Ectodermal cell (in vitro differentiated cells): ENCODE results near the gene C1S.

Experiments
- H3K27ac ChIP-seq: 2 replicates; pipeline ENCODE4 v1.7.0; 2013; ENCODE audit warnings: mild to moderate bottlenecking, low read depth, low read length; ENCODE audit not compliant: insufficient read depth, poor library complexity, severe bottlenecking
- H3K27me3 ChIP-seq: 2 replicates; pipeline ENCODE4 v1.7.0; 2013; ENCODE audit warnings: mild to moderate bottlenecking, low read length; ENCODE audit not compliant: insufficient read depth, control insufficient read depth, poor library complexity, severe bottlenecking
- H3K36me3 ChIP-seq: one replicate; pipeline ENCODE4 v1.7.0; 2013; ENCODE audit warnings: low read length; ENCODE audit not compliant: control insufficient read depth, insufficient read depth
- H3K4me1 ChIP-seq: one replicate; pipeline ENCODE4 v1.7.0; 2013; ENCODE audit warnings: low read length; ENCODE audit not compliant: control insufficient read depth, insufficient read depth
- H3K4me3 ChIP-seq: 2 replicates; pipeline ENCODE4 v1.7.0; 2013; ENCODE audit warnings: low read depth, low read length, control low read depth; ENCODE audit not compliant: insufficient read depth
- H3K9me3 ChIP-seq: 2 replicates; pipeline ENCODE4 v1.7.0; 2013; ENCODE audit warnings: mild to moderate bottlenecking, low read length, moderate library complexity; ENCODE audit not compliant: control insufficient read depth
- WGBS, 2 experiments: methylation state at CpG; one replicate each; pipeline ENCODE4 v1.1.7; 2013; ENCODE audit warnings: missing lambda C conversion rate in 2 of 2; 5-methylcytosine and 5-hydroxymethylcytosine counted together

C1S gene

DNA sequence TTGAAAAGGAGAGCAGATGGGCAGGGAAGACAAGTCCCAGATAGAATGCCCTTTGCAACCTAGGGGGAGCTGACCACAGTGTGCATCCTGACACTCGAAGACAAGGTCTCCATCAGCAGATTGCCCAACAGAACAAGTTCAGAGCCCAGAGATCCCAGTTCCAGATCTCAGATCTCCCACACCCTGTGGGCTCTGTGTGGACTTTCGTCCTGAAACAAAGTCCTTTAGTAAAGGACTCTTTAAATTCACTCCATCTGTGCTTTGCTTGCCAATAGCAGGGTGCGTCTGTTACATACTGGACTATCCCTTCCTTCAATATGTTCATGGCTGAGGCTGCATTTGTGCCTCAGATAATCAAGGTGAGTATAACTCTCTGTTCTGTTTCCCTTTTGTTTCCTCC lies 57.2 kb downstream of the C1S start:
- Histone ChIP-seq H3K4me3 (no peak overlapping the region), H3K9me3 (no peaks in the 10 kb centered on the region), H3K4me1 (no peaks in the 10 kb centered on the region), H3K36me3 (no peaks in the 10 kb centered on the region), H3K27me3 (peaks cover 2% of the 10 kb centered on the region), H3K27ac (no peak overlapping the region)
- WGBS, 2 experiments = 91 to 93% methylated on average over 3 of the region's 3 CpGs

GRCh38 chr12:7118881-7119280 lies 58.4 kb downstream of the C1S start:
- no peaks in the 10 kb centered on the region for H3K27me3 ChIP-seq
- H3K27ac ChIP-seq = no peak overlapping the region
- no peak overlapping the region for H3K4me3 ChIP-seq
- no peaks in the 10 kb centered on the region for H3K4me1 ChIP-seq
- no peaks in the 10 kb centered on the region for H3K9me3 ChIP-seq
- H3K36me3 ChIP-seq = no peaks in the 10 kb centered on the region
- WGBS, 2 experiments = 83 to 86% methylated on average over 3 of the region's 3 CpGs

DNA sequence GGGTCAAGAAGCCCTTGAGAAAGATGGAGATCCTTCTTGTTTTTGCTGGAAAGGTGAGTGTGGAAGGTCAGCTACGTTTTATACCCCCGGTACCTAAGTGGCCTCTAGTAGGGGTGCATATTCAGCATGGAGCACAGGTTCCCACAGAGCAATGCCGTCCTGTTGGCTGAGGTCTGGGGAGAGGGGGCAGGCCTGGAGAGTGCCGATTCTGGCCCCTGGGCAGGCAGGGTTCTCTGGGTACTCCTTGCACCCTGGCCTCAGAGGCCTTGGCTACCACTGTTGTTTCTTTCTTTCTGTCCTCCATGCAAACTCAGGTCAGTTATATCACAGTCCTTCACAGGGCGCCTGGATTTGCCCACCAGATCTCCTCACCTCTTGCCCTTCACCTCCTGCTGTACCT lies 59.6 kb downstream of the C1S start:
- H3K9me3 ChIP-seq = no peaks in the 10 kb centered on the region
- no peaks in the 10 kb centered on the region for H3K36me3 ChIP-seq
- H3K4me1 ChIP-seq = no peaks in the 10 kb centered on the region
- whole genome bisulfite sequencing, 2 experiments = 85 to 90% methylated on average over 5 of the region's 5 CpGs
- no peak overlapping the region for H3K4me3 ChIP-seq
- H3K27ac ChIP-seq = no peak overlapping the region
- H3K27me3 ChIP-seq = no peaks in the 10 kb centered on the region
